GM12874 (cell line): Measurements from ENCODE around the gene GDPD5.

Experiments
- TF ChIP-seq, protein P1 (sequence below): IDR thresholded peaks from 2 replicates; pipeline ENCODE4 v1.5.1; 2011; ENCODE audit warnings: low read depth, mild to moderate bottlenecking, control low read depth, low read length, moderate library complexity; ENCODE audit not compliant: insufficient read depth

GDPD5 gene

GRCh38 chr11:75522286-75523044 lies 3.3 kb downstream of the GDPD5 start:
- TF ChIP-seq, protein P1, sequence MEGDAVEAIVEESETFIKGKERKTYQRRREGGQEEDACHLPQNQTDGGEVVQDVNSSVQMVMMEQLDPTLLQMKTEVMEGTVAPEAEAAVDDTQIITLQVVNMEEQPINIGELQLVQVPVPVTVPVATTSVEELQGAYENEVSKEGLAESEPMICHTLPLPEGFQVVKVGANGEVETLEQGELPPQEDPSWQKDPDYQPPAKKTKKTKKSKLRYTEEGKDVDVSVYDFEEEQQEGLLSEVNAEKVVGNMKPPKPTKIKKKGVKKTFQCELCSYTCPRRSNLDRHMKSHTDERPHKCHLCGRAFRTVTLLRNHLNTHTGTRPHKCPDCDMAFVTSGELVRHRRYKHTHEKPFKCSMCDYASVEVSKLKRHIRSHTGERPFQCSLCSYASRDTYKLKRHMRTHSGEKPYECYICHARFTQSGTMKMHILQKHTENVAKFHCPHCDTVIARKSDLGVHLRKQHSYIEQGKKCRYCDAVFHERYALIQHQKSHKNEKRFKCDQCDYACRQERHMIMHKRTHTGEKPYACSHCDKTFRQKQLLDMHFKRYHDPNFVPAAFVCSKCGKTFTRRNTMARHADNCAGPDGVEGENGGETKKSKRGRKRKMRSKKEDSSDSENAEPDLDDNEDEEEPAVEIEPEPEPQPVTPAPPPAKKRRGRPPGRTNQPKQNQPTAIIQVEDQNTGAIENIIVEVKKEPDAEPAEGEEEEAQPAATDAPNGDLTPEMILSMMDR: no peak

GRCh38 chr11:75520688-75521087 lies 5.1 kb downstream of the GDPD5 start:
- TF ChIP-seq, protein P1: no peak

DNA sequence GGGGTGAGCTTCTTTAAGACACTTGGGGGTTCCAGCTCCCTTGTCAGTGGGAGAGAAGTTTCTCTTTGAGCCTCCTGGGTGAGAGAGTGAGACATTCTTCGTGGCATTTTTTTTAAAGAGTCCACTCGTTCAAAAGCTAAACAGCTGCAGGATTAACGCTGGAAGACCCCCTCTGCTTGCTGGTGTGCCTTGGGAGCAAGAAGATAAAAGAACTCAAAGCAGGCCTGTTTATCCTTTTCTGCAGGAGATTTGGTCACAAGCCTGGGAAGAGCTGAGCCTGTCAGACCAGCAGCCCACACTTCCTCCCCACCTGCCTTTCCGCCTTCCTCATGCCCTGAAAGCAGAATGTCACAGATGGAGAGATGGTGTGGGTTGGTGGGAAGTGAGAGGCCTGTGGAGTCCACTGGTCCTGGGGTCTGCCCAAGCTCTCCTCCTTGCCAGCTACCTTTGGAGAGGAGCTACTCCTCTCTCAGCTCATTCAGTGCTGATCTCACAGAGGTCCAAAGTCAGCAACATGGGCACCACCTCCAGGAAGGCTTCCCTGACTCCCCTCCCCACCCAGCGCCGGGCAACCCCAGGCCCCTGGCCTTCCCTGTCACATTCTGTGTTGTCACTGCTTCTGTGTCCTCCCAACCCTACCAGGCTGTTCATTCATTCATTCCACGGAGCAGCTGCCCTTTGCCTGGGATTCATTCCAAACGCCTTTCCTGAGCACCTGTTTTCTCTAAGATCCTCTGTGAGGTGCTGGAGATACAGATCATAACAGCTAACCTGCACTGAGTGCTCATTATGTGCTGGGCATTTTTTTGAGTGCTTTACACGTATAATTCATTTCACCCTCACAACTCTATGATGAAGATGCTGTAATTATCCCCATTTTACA lies 6.7 kb downstream of the GDPD5 start:
- TF ChIP-seq, protein P1: no peak

DNA sequence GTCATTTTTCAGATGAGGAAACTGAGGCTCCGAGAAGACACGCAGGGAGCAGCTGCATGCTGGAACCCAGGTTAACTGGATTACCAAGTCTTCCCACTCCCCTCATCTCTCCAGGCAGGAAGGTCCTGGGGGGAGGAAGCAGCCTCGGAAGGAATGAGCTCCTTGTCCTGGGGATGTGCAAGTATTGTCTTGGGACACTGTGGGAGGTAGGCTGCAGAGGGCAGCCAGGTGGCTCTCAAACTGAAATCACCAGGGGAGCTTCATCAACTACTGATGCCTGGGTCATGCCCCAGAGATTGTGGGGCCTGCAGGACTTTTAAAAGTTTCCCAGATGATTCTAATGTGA lies 7.6 kb downstream of the GDPD5 start:
- TF ChIP-seq, protein P1: no peak

GRCh38 chr11:75516886-75517285 lies 8.9 kb downstream of the GDPD5 start:
- TF ChIP-seq, protein P1: no peak

- TF ChIP-seq, protein P1: no peak
Measured at GRCh38 chr11:75516140-75516539, 9.6 kb downstream of the GDPD5 start.

DNA sequence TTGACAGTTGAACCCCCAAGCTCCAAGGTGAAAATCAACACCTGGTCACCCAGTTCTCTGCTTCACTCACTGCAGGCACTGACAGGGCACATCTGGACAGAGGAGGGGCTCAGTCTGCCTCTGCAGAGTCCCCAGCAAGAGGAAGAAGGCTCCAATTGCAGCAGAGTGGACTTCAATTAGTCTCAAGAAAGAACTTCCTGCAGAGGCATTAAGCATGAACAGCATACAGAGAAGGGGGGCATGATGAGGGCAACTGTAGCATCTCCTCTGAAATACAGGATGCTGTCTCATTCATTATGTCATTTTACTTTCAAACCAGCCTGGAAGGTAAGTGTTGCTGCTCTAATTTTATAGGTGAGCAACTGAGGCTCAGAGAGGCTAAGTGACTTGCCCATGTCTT lies 11.1 kb downstream of the GDPD5 start:
- TF ChIP-seq, protein P1: no peak
